Measurements from ENCODE around the gene MAPKBP1. TPM values are rescaled to one million over a fixed set of nuclear protein-coding genes. Genes with fewer than 3 reads are reported as not detected.

MAPKBP1 gene
- total RNA-seq, 1 experiment from 2014 or later = 14.7 TPM

DNA sequence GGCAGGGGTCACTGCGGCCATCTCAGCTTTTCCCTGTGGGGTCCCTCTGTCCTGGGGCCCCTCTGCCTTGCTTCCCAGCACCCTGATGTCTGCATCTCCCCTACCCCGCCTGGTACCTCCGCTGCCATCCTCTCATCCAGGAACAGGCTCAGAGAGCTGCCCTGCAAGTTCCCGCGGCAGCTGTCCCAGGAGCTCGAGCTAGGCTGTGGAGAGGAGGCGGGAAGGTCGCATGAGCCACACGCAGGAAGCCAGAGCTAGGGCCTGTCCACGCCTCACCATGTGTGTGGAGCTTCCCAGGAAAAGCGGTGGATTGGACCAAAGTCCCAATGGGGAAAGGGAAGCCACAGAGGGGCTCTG, 76.9 kb downstream of the MAPKBP1 start:
- in situ Hi-C loops (cut with HindIII; ENCODE audit: low pct_unique_long_range_greater_than_20kb, low sequenced_read_pairs) = no loop called here
- no peak for DNase-seq (ENCODE audit: low read depth, low spot score)

GRCh38 chr15:41851755-41852370, 77.6 kb downstream of the MAPKBP1 start:
- no peak for DNase-seq (ENCODE audit: low read depth, low spot score)
- in situ Hi-C loops (cut with HindIII; ENCODE audit: low pct_unique_long_range_greater_than_20kb, low sequenced_read_pairs) = no loop called here

DNA sequence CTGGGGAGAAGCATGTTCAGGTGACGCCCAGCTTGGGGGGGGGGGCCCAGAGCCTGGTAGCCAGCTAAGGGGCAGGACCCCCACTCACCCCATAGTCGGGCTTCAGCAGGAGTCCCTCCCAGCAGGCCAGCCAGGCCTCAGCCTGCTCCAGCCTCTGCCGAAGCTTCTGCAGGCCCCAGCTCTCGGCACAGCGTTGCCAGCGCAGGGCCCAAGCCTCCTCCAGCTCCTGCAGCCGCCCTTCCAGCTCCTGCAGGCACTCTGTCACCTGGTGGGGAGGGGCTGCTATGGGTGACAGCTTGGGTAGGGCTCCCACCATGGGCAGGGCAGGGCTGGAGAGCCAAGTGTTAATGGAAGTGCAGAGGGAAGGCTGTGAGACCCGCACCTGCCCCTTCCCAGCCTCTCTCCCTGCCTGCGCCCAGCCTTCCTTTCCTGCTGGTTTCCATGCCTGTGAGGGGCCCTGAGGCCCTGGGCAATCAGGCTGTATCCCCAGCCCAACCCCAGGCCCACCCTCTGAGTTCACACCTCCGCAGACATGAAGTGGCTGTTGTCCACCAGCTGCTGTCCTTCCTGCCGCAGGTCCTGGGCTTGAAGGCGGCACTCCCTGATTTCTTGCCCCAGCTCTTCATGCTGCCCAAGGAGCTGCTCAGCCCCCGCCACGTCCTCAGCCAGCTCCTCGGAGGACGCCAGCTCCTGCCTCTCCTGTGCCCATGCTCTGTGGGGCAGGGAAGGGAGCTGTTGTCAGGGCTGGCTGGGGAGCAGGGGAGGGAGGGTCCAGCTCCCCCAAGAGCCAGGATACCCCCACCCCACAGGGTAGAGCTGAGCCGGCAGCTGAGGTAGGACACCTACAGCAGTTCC, 78.7 kb downstream of the MAPKBP1 start:
- no peak for DNase-seq (ENCODE audit: low read depth, low spot score)
- in situ Hi-C loops (cut with HindIII; ENCODE audit: low pct_unique_long_range_greater_than_20kb, low sequenced_read_pairs) = no loop called here

DNA sequence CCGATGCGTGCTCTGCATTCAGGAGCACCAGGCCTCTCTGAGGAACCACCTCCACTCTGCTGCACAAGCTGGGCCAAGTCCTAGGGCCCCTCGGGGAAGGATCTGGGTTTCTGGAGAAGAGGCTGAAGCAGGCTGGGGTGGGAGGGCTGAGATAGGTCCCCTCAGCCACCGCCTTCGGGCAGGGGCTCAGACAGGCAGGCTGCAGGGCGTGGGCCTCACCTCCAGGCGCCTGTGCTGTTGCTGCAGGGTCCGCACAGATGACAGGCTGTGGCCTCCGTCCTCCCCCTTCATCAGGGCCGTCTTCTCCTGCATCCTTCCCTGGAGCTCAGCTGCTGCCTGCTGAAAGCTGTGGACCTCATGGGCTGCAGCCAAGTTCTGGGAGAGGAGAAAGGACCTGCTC, 79.5 kb downstream of the MAPKBP1 start:
- no peak for DNase-seq (ENCODE audit: low read depth, low spot score)
- in situ Hi-C loops (cut with HindIII; ENCODE audit: low pct_unique_long_range_greater_than_20kb, low sequenced_read_pairs) = no loop called here

- in situ Hi-C loops (cut with HindIII; ENCODE audit: low pct_unique_long_range_greater_than_20kb, low sequenced_read_pairs) = no loop called here
- DNase-seq (ENCODE audit: low read depth, low spot score) = no peak
Observed at GRCh38 chr15:41854443-41854842, 80.2 kb downstream of the MAPKBP1 start.

DNA sequence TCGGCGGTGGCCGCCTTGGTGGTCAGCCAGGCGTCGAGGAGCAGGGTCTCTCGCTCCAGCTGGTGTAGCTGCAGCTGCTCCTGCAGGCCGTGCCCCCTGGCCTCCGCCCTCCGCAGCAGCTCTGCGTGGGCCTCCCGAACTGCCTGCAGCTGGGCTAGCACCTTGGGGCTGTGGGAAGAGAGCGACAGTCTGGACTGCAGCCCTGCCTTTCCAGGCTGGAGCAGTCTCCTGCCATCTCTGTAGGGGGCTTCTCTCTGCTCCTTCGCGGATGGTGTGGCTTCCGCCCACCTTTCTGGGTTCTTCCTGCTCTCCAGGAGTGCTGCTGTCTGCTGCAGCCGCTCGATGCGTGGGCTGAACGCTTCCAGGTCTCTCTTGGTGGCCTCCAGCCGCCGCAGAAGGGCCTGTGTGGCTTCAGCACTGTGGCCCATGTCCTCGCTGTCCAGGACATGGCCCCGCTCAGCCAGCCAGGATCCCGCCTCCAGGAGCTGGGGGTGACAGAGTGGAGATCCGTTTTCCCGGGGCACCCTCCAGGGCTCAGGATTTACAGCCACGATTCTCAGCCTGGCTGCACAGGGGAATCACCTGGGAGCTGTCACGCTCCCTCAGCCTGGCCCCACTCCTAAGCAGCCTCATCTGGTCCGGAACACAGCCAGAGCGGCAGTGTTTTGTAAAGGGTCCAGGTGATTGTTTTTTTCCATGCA, 81.1 kb downstream of the MAPKBP1 start:
- in situ Hi-C loops (cut with HindIII; ENCODE audit: low pct_unique_long_range_greater_than_20kb, low sequenced_read_pairs) = no loop called here

DNA sequence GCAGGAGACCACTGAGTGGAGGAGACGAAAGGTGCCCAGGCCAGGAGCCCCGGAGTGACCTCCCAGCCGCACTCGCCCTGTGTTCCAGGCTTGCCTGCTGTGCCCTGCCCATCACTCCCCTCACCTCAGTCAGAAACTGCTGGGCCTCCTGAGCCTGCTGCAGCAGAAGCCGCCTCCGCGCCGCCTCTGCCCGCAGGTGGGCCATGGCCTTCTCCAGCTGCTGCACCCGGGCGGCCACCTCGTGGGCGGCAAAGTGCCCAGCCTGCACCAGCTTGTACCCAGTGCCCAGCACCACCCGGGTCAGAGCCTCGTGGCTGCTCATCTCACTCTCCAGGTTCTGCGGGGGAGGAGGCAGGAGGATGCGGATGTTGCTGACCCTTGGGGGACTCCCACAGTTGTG, 82.0 kb downstream of the MAPKBP1 start:
- in situ Hi-C loops (cut with HindIII; ENCODE audit: low pct_unique_long_range_greater_than_20kb, low sequenced_read_pairs) = no loop called here
- DNase-seq (ENCODE audit: low read depth, low spot score) = no peak

More for the DNA sequence above, 81.1 kb downstream of the MAPKBP1 start:
- no peak for DNase-seq (ENCODE audit: low read depth, low spot score)

- in situ Hi-C loops (cut with HindIII; ENCODE audit: low pct_unique_long_range_greater_than_20kb, low sequenced_read_pairs) = no loop called here
Observed at GRCh38 chr15:41856716-41857115, 82.4 kb downstream of the MAPKBP1 start.

DNA sequence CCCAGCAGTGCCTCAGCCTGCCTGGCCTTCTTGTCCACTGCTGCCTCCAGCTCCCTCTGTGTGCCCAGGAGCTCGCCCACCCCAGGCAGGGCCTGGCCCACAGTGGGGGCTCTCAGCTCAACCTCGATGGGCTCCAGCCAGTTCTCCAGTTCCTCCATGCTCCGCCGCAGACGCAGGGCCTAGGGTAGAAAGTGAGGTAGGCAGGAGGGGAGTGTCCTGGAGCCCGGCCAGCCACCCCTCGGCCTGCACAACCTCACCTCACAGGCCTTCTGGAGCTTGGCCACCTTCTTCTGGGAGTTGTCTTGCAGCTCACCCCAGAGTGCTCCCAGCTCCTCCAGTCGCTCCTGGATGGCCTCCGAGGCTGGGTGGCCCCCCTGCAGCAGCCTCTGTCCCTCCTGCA, 83.0 kb downstream of the MAPKBP1 start:
- no peak for DNase-seq (ENCODE audit: low read depth, low spot score)
- in situ Hi-C loops (cut with HindIII; ENCODE audit: low pct_unique_long_range_greater_than_20kb, low sequenced_read_pairs) = no loop called here

More at GRCh38 chr15:41856716-41857115, 82.4 kb downstream of the MAPKBP1 start:
- DNase-seq (ENCODE audit: low read depth, low spot score) = no peak

GRCh38 chr15:41858756-41859155, 84.5 kb downstream of the MAPKBP1 start:
- no peak for DNase-seq (ENCODE audit: low read depth, low spot score)
- in situ Hi-C loops (cut with HindIII; ENCODE audit: low pct_unique_long_range_greater_than_20kb, low sequenced_read_pairs) = no loop called here

- DNase-seq (ENCODE audit: low read depth, low spot score) = no peak
- in situ Hi-C loops (cut with HindIII; ENCODE audit: low pct_unique_long_range_greater_than_20kb, low sequenced_read_pairs) = no loop called here
Observed at GRCh38 chr15:41860049-41860828, 86.0 kb downstream of the MAPKBP1 start.

DNA sequence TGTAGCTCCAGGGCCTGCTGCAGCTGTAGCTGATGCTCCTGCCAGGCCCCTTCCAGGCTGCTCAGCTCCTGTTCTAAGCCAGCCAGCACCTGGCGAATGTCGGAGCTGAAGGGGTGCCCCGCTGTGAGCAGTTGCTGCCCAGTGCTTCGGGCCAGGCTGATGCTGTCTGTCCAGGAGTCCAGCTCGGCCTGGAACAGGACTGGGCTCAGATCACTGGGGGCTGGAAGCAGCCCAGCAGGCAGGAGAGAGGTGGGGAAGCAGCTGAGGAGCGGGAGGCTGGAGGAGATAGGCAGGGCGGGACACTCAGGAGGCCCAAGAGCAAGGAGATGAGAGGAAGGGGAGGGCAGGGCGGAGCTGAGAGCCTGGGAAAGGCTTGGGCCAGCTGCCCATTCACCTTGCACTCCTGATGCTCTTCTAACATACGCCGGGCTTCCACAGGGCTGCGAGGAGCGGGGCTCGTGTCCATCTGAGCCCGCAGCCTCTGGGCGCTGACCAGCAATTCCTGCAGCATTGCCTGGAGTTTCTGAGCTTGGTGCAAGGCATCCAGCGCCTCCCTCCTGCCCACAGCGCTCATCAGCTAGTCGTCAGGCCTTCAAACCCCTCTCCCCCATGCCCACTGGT, 87.6 kb downstream of the MAPKBP1 start:
- no peak for DNase-seq (ENCODE audit: low read depth, low spot score)
- in situ Hi-C loops (cut with HindIII; ENCODE audit: low pct_unique_long_range_greater_than_20kb, low sequenced_read_pairs) = no loop called here

DNA sequence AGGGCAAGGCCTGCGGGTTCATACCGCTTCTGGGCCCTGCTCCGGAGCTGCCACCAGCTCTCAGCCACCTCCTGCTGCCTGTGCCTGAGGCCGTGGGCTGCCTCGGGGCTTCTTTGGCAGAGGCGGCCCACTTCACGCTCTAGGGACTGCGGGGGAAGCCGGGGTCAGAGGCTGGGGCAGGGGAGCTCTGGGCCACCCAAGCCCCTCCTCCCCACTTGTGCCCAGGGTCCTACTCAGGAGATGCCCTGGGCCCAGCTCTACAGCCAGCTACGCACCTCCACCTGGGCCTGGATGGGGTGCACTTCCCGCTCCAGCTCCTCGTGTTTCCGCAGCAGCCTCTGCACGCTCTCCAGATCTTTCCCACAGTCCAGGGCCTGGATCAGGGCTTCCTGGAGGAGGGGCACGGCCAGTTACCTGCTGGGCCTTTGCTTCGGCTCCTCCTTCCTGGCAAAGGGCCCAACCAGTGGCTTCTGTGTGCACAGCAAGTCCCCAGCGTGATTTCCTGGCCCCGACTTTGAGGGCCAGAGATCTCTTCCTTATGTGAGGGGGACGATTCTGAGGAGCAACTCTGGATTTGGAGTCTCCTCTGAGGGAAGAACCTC, 88.3 kb downstream of the MAPKBP1 start:
- no peak for DNase-seq (ENCODE audit: low read depth, low spot score)
- in situ Hi-C loops (cut with HindIII; ENCODE audit: low pct_unique_long_range_greater_than_20kb, low sequenced_read_pairs) = no loop called here

GRCh38 chr15:41865490-41866055, 91.3 kb downstream of the MAPKBP1 start:
- no peak for DNase-seq (ENCODE audit: low read depth, low spot score)
- in situ Hi-C loops (cut with HindIII; ENCODE audit: low pct_unique_long_range_greater_than_20kb, low sequenced_read_pairs) = no loop called here

GRCh38 chr15:41866263-41866703, 92.0 kb downstream of the MAPKBP1 start:
- in situ Hi-C loops (cut with HindIII; ENCODE audit: low pct_unique_long_range_greater_than_20kb, low sequenced_read_pairs) = no loop called here
- DNase-seq (ENCODE audit: low read depth, low spot score) = no peak

DNA sequence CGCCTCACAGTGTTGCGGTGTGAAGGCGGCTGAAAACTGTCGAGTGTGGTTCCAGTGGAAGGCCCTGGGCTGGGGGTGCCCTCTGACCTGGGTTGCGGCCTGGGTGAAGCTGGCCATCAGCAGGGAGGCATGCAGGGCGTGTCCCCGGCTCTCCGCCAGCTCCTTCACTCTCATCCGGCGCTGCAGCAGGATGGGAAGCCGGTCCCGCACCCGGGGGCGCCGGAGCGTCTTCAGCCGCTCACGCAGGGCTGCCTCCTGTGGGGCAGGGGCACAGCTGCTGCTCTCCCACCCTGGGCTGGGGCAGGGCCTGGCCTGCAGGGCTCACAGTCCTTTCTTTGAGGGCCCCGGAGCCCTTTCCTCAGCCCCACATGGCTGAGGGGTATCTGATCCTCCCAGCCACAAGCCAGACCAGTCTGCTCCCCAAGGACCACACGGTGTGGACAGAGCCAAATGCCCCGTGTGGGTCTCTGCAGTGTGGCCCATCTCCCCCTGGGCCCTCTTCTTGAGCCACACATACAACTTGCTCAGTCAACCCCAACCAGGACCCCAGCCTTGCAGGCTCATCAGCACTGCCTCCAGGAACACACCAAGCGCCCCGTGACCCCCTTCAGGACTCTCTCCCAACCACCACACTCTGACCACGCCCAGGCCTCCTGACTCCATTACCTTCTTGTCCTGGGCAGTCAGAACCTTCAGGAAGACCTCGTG, 92.7 kb downstream of the MAPKBP1 start:
- in situ Hi-C loops (cut with HindIII; ENCODE audit: low pct_unique_long_range_greater_than_20kb, low sequenced_read_pairs) = no loop called here
- DNase-seq (ENCODE audit: low read depth, low spot score) = no peak
